ENCODE measurements around the gene FLT3LG.

GRCh38 chr19:49433240-49433901 lies 40.6 kb upstream of the FLT3LG start:
- TF ChIP-seq CTCF (IDR thresholded peaks at IDR 0.05; ENCODE audit: low read depth, low read length), result no peak
- TF ChIP-seq MAX (IDR thresholded peaks at IDR 0.05; ENCODE audit: low read depth, low read length), result no peak
- TF ChIP-seq POLR2A (IDR thresholded peaks at IDR 0.05; ENCODE audit: extremely low read depth, insufficient read length), result no peak
- no peak for TF ChIP-seq MYC (IDR thresholded peaks at IDR 0.05; ENCODE audit: low read depth, low read length)

Measured in NB4 (cell line).